WI38 (cell line): ENCODE data around the gene PIGBOS1.
"Not testable (repeated sequence)": the region's sequence is repeated elsewhere in the genome, so short reads cannot be mapped to it uniquely, and the experiment has no call there.

Experiments used
- H3K4me3 ChIP-seq: 2 replicates; pipeline ENCODE4 v1.5.1; 2011; ENCODE audit warnings: low read depth, mild to moderate bottlenecking, control low read depth, low read length
- TF ChIP-seq, protein P1 (sequence below): IDR thresholded peaks from 2 replicates; pipeline ENCODE4 v1.5.1; 2012; ENCODE audit warnings: low read depth, mild to moderate bottlenecking, control low read depth, low read length

PIGBOS1 gene

DNA sequence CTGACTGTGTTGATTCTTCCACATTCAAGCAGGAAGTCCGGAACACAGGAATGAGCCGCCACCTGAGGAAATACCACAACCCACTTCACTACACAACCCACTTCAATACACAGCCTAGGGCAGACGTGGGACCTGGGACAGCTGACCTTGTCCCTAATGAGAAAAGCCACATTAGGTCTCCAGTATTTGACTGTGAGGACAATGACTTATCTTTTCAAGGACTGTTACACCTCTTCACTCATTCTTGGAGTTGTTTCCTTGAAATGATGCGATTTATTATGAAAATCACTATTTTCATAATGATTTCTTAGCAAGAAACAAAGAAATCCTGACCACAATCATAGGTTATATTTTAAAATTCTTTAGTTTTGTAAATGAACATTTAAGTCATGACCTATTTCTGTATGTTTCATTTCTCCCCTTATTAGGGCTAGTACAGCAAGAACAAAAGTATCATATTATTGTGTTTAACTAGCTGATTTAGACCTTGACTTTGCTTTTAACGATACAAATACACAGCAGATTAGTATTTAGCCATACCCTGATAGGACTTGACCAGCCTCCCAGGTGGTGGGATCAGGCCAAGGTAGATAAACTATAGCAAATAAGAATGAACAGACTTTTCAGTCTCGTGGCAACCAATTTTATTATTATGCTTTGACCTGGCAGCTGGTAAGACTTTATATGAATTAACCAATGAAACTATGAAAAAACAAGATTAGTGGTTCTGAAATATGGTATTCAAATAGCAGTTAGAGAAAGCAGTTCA is 35.4 kb downstream of the PIGBOS1 start:
- H3K4me3 ChIP-seq = no peak overlapping the region
- TF ChIP-seq, protein P1, sequence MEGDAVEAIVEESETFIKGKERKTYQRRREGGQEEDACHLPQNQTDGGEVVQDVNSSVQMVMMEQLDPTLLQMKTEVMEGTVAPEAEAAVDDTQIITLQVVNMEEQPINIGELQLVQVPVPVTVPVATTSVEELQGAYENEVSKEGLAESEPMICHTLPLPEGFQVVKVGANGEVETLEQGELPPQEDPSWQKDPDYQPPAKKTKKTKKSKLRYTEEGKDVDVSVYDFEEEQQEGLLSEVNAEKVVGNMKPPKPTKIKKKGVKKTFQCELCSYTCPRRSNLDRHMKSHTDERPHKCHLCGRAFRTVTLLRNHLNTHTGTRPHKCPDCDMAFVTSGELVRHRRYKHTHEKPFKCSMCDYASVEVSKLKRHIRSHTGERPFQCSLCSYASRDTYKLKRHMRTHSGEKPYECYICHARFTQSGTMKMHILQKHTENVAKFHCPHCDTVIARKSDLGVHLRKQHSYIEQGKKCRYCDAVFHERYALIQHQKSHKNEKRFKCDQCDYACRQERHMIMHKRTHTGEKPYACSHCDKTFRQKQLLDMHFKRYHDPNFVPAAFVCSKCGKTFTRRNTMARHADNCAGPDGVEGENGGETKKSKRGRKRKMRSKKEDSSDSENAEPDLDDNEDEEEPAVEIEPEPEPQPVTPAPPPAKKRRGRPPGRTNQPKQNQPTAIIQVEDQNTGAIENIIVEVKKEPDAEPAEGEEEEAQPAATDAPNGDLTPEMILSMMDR = no peak

DNA sequence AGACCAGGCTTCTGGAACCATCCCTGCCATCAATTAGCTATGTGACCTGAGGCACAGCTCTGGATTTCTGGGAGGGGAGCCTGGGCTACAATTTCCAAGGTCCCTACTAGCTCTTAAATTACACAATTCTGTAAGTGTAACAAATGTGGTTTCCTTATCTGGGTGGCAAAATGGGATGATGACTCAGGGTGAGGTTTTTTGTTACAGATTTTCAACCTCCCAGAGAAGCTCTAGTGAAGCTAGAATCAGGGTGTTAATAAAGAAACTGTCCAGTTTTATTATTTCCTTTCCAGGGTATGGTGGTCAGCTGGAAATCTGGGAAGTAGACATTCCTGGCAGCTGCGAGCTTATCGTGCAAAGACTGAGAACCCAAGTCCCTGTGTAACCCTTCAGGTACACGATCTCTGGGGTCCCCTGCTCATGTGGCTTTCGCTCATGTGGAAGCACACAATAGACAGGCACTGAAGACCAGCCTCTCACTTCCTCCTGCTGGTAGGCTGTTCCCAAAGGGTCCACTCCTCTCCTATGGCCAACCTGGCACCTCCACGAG is 36.6 kb downstream of the PIGBOS1 start:
- 0 out of 2 replicates have a peak overlapping the region, but pooled peaks have one; percentile 13 for H3K4me3 ChIP-seq
- TF ChIP-seq, protein P1 = no peak

DNA sequence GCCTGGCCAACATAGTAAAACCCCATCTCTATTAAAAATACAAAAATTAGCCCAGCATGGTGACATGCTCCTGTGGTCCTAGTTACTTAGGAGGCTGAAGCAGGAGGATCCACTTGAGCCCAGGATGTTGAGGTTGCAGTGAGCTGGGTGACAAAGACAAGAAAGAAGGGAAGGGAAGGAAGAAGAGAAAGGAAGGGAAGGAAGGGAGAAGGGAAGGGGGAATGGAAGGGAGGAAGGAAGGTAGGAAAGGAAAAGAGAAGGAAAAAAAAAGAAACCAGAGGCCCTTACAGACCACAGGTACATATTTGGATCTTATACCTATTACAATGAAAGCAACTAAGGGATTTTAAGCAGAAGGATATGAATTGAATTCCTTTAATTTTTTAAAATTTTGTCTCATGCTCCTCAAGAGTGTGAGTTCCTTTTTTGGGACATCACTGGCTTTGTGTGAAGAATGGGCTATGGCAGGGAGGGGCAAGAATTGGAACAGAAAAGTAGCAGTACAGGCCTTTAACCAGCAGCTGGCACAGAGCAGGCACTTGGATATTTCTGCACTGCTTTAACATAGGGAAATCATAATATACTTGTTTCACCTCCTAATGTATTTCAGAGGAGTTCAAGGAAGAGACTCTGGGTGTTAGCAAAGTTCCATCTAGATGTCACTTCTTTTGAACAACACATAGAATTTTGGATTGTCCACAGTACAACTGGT is 37.2 kb downstream of the PIGBOS1 start:
- no peak overlapping the region for H3K4me3 ChIP-seq
- TF ChIP-seq, protein P1 = no peak

DNA sequence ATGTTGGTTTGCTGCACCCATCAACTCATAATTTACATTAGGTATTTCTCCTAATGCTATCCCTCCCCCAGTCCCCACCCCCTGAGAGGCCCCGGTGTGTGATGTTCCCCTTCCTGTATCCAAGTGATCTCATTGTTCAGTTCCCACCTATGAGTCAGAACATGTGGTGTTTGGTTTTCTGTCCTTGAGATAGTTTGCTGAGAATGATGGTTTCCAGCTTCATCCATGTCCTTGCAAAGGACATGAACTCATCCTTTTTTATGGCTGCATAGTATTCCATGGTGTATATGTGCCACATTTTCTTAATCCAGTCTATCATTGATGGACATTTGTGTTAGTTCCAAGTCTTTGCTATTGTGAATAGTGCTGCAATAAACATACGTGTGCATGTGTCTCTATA is 38.3 kb downstream of the PIGBOS1 start:
- not testable (repeated sequence) for H3K4me3 ChIP-seq

DNA sequence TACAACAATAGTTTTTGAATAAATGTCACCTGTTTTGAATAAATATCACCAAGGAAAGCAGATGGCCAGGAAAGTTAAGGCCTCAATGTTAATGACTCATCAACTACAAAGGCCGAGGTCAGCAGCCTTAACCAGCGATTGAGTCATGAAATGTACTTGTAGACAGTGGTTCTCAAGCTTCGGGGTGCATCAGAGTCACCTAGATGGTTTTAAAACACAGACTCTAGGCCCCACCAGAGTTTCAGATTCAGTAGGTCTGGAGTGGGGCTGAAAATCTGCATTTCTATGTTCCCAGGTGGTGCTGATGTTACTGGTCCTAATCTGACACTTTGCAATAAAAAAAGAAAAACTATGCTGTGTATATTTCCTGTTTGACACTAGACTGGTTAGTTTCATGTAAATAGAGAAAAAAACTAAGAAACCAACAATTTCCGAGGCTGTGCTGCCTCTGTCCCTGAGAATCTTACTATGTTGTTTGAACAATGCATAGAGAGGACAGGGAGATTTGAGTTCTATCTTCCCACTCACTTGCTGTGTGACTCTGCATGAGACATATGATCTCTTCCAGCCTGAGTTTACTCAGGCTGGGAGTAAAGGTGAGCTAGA is 39.1 kb downstream of the PIGBOS1 start:
- no peak overlapping the region for H3K4me3 ChIP-seq
- TF ChIP-seq, protein P1 = no peak

DNA sequence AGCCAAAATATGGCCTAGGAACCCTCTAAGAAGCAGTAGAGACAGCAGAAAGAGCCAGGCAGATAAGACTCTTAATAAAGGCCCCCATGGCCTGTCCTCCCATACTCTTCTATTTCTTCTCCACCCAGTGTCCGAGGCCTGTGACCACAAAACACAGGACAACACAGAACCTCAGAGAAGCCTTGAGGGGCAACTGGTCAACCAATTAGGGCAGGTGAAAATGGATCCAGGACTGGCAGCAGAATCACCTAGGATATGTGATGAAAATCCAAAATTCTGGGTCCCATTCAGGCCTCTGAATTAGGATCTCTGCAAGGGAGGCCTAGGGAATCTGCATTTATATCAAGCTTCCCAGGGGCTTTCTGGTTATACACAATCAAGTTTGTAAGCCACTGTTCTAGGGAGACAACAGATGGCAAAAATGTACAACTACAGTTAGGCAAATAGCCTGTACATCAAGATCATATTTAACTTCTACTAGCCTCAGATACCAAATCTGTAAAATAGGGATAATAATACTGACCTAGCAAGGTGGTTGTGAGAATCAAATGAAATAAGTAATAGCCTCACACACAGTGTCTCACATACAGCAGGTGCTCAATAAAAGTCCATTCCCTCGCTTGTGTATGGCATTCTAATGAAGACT is 39.7 kb downstream of the PIGBOS1 start:
- TF ChIP-seq, protein P1 = no peak
- no peak overlapping the region for H3K4me3 ChIP-seq

DNA sequence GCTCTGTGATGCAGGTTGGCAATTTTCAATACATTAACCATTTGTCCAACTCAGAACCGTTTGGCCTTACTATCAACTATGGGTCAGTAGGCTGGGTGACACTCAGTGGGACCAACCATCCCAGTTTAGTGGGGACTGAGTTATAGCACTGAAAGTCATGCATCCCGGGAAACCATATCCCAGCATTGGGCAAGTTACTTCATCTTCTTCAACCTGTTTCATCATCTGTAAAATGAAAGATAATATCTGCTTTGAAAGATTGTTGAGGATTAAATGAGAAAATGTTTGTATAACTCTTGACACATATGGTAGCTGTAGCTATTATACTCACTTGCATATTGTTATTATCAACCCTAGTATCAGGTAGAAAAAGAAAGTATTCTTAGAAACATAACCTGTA is 41.2 kb downstream of the PIGBOS1 start:
- TF ChIP-seq, protein P1 = no peak
- H3K4me3 ChIP-seq = no peak overlapping the region
